GM12873 (cell line): ENCODE results near the gene C1orf87.

Source experiments
- CTCF ChIP-seq: IDR thresholded peaks from 2 replicates; pipeline ENCODE4 v1.5.1; 2012; ENCODE audit warnings: low read depth, mild to moderate bottlenecking, moderate library complexity, low read length, control low read depth; ENCODE audit not compliant: insufficient read depth; ENCODE audit errors: missing control alignments

The C1orf87 gene

GRCh38 chr1:60025552-60025951 is 48.0 kb downstream of the C1orf87 start:
- no peak for TF ChIP-seq CTCF

GRCh38 chr1:60017508-60018205 is 55.9 kb downstream of the C1orf87 start:
- TF ChIP-seq CTCF = no peak

GRCh38 chr1:60010690-60011089 is 62.9 kb downstream of the C1orf87 start:
- no peak for TF ChIP-seq CTCF

GRCh38 chr1:60008500-60008899 is 65.1 kb downstream of the C1orf87 start:
- no peak for TF ChIP-seq CTCF

GRCh38 chr1:60000625-60001024 is 72.9 kb downstream of the C1orf87 start:
- TF ChIP-seq CTCF = no peak

- no peak for TF ChIP-seq CTCF
Measured at GRCh38 chr1:59999746-60000145, 73.8 kb downstream of the C1orf87 start.

- TF ChIP-seq CTCF = no peak
Measured at GRCh38 chr1:59999006-59999405, 74.6 kb downstream of the C1orf87 start.
